Esophagus muscularis mucosa (tissue), 4 donors: Measurements from ENCODE around the gene ADGRB2. TPM values are rescaled to one million over a fixed set of nuclear protein-coding genes. Genes with fewer than 3 reads are reported as not detected.

Experiments
- small RNA-seq, 3 donors: library from RNA; depleted of rRNA; stranded (forward); fragments of <200 nt; gene quantifications; one replicate each; pipeline ENCODE3, GENCODE V24; 2016
- total RNA-seq, 4 donors: library from RNA; depleted of rRNA; stranded (reverse); fragments of >200 nt; gene quantifications; one replicate each; pipeline versions ENCODE4 v1.1.0 to v1.2.1, GENCODE V29; 2016

ADGRB2 gene
- total RNA-seq, 4 donors from 2014 or later, result 0.83 to 4.2 (median 2.1) TPM

Small RNAs within 50 kb of the gene (small RNA-seq; reads per million reads assigned to genes)
- 0 reads per million in 3 donors for gene MIR4254

Other genes starting within 250 kb of the ADGRB2 start
- gene TINAGL1, start 187.8 kb downstream of the ADGRB2 start, total RNA-seq, result 100 to 1,000 TPM; 139 to 354 (median 244) TPM
- gene HCRTR1, start 146.7 kb downstream of the ADGRB2 start, total RNA-seq, result 1 to 10 TPM in 2 of 4 donors, under 1 TPM in 1, not detected in 1; 0.45 to 1.8 (median 1.7) TPM
- 100 to 1,000 TPM in 1 of 4 donors, 10 to 100 TPM in 3; 61.5 to 101 (median 92.9) TPM for gene PEF1, start 119.5 kb downstream of the ADGRB2 start, total RNA-seq
- 10 to 100 TPM; 35.1 to 62.7 (median 47.6) TPM for gene COL16A1, start 60.3 kb downstream of the ADGRB2 start, total RNA-seq
- under 1 TPM in 3 of 4 donors, not detected in 1; 0.17 to 0.19 (median 0.17) TPM for gene SPOCD1, start 51.7 kb upstream of the ADGRB2 start, total RNA-seq
- gene PTP4A2, start 174.0 kb upstream of the ADGRB2 start, total RNA-seq, result 100 to 1,000 TPM; 160 to 241 (median 173) TPM
- gene KHDRBS1, start 249.5 kb upstream of the ADGRB2 start, total RNA-seq, result 10 to 100 TPM; 71.8 to 90.5 (median 79.7) TPM